ENCODE results near the gene SEPSECS.

The SEPSECS gene

GRCh38 chr4:25157081-25157480 is 3.2 kb downstream of the SEPSECS start:
- DNase-seq (ENCODE audit: low read depth in 2 of 3, low spot score in 2 of 3): no peak

GRCh38 chr4:25155947-25156346 is 4.3 kb downstream of the SEPSECS start:
- no peak for DNase-seq (ENCODE audit: low read depth in 2 of 3, low spot score in 2 of 3)

GRCh38 chr4:25154594-25155265 is 5.5 kb downstream of the SEPSECS start:
- no peak for DNase-seq (ENCODE audit: low read depth in 2 of 3, low spot score in 2 of 3)

- DNase-seq (ENCODE audit: low read depth in 2 of 3, low spot score in 2 of 3): no peak
These were observed 14.2 kb downstream of the SEPSECS start for GRCh38 chr4:25146076-25146475.

GRCh38 chr4:25144870-25145481 is 15.3 kb downstream of the SEPSECS start:
- no peak for DNase-seq (ENCODE audit: low read depth in 2 of 3, low spot score in 2 of 3)

- no peak for DNase-seq (ENCODE audit: low read depth in 2 of 3, low spot score in 2 of 3)
These were observed 17.8 kb downstream of the SEPSECS start for GRCh38 chr4:25142468-25142867.

- DNase-seq (ENCODE audit: low read depth in 2 of 3, low spot score in 2 of 3): no peak
These were observed 18.7 kb downstream of the SEPSECS start for GRCh38 chr4:25141592-25141991.

GRCh38 chr4:25133132-25133531 is 27.1 kb downstream of the SEPSECS start:
- DNase-seq (ENCODE audit: low read depth in 2 of 3, low spot score in 2 of 3): no peak

- no peak for DNase-seq (ENCODE audit: low read depth in 2 of 3, low spot score in 2 of 3)
These were observed 28.3 kb downstream of the SEPSECS start for GRCh38 chr4:25131926-25132325.

GRCh38 chr4:25131381-25131780 is 28.9 kb downstream of the SEPSECS start:
- DNase-seq (ENCODE audit: low read depth in 2 of 3, low spot score in 2 of 3): no peak

GRCh38 chr4:25129917-25130316 is 30.3 kb downstream of the SEPSECS start:
- DNase-seq (ENCODE audit: low read depth in 2 of 3, low spot score in 2 of 3): no peak

- no peak for DNase-seq (ENCODE audit: low read depth in 2 of 3, low spot score in 2 of 3)
These were observed 31.6 kb downstream of the SEPSECS start for GRCh38 chr4:25128671-25129070.

GRCh38 chr4:25123236-25123635 is 37.0 kb downstream of the SEPSECS start:
- no peak for DNase-seq (ENCODE audit: low read depth in 2 of 3, low spot score in 2 of 3)

- no peak for DNase-seq (ENCODE audit: low read depth in 2 of 3, low spot score in 2 of 3)
These were observed 39.9 kb downstream of the SEPSECS start for GRCh38 chr4:25120146-25120940.

GRCh38 chr4:25117716-25118472 is 42.4 kb downstream of the SEPSECS start:
- no peak for DNase-seq (ENCODE audit: low read depth in 2 of 3, low spot score in 2 of 3)

GRCh38 chr4:25117274-25117673 is 43.0 kb downstream of the SEPSECS start:
- no peak for DNase-seq (ENCODE audit: low read depth in 2 of 3, low spot score in 2 of 3)

GRCh38 chr4:25113915-25114904 is 46.0 kb downstream of the SEPSECS start:
- no peak for DNase-seq (ENCODE audit: low read depth in 2 of 3, low spot score in 2 of 3)

- no peak for DNase-seq (ENCODE audit: low read depth in 2 of 3, low spot score in 2 of 3)
These were observed 47.3 kb downstream of the SEPSECS start for GRCh38 chr4:25112995-25113380.

- DNase-seq (ENCODE audit: low read depth in 2 of 3, low spot score in 2 of 3): no peak
These were observed 47.8 kb downstream of the SEPSECS start for GRCh38 chr4:25112366-25112994.

GRCh38 chr4:25111648-25112196 is 48.5 kb downstream of the SEPSECS start:
- DNase-seq (ENCODE audit: low read depth in 2 of 3, low spot score in 2 of 3): no peak

All from activated CD8-positive, alpha-beta memory T cell treated with anti-CD3 and anti-CD28 coated beads for 48 hours (primary cell).